ENCODE data around the gene CREB3L4.

DNA sequence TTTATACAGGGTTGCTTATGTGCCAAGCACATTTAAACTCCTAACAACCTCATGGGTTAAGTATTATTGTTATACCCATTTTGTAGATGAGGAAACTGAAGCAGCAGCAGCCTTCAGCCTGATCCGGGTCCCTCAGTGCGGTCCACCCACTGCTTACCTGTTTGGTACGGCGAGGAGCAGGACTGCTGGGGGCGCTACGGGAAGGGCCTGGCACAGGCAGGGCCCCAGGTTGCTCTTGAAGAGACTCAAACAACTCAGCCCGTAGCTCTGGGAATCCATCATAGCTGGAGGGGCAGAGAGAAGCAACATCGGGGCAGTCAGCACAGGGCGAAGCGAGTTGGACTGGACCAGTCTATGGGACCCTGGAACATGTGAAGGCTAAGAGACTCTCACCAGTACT is 30.4 kb upstream of the CREB3L4 start:
- TF ChIP-seq POLR2A (IDR thresholded peaks at IDR 0.05; ENCODE audit: low read length) (no peak), GATA1 (IDR thresholded peaks at IDR 0.05; ENCODE audit: low read depth, low read length) (no peak)

All from erythroblast (primary cell).